Activated naive CD8-positive, alpha-beta T cell (primary cell): Measurements from ENCODE around the gene KCNA3.
"Not testable (repeated sequence)": the region's sequence is repeated elsewhere in the genome, so short reads cannot be mapped to it uniquely, and the experiment has no call there.

ENCODE experiments used
- H3K27ac Mint-ChIP-seq: one replicate; pipeline ENCODE4 v1.8.0; 2021; ENCODE audit warnings: mixed read lengths
- H3K27me3 Mint-ChIP-seq: one replicate; pipeline ENCODE4 v1.8.0; 2021; ENCODE audit warnings: mixed read lengths
- H3K36me3 Mint-ChIP-seq: one replicate; pipeline ENCODE4 v1.8.0; 2021; ENCODE audit warnings: mixed read lengths
- H3K4me1 Mint-ChIP-seq: one replicate; pipeline ENCODE4 v1.8.0; 2021; ENCODE audit warnings: low read depth, mixed read lengths
- H3K4me3 Mint-ChIP-seq: one replicate; pipeline ENCODE4 v1.8.0; 2021; ENCODE audit warnings: mild to moderate bottlenecking, mixed read lengths
- H3K9me3 Mint-ChIP-seq: one replicate; pipeline ENCODE4 v1.8.0; 2021; ENCODE audit warnings: low read depth, mixed read lengths

The KCNA3 gene

GRCh38 chr1:110672001-110672752 lies 2.6 kb downstream of the KCNA3 start:
- Mint-ChIP-seq H3K4me1 (peaks cover 71% of the 10 kb centered on the region), H3K27ac (peak overlapping the region; percentile 85), H3K4me3 (peak overlapping the region; percentile 99), H3K9me3 (no peaks in the 10 kb centered on the region), H3K27me3 (no peaks in the 10 kb centered on the region), H3K36me3 (peaks cover 5% of the 10 kb centered on the region)

GRCh38 chr1:110671361-110671760 lies 3.4 kb downstream of the KCNA3 start:
- no peaks in the 10 kb centered on the region for H3K9me3 Mint-ChIP-seq
- H3K27me3 Mint-ChIP-seq, result no peaks in the 10 kb centered on the region
- peaks cover 5% of the 10 kb centered on the region for H3K36me3 Mint-ChIP-seq
- peak overlapping the region; percentile 99 for H3K4me3 Mint-ChIP-seq
- H3K27ac Mint-ChIP-seq, result peak overlapping the region; percentile 85
- peaks cover 72% of the 10 kb centered on the region for H3K4me1 Mint-ChIP-seq

- Mint-ChIP-seq H3K36me3 (peaks cover 5% of the 10 kb centered on the region), H3K9me3 (no peaks in the 10 kb centered on the region), H3K4me1 (peaks cover 63% of the 10 kb centered on the region), H3K27ac (peak overlapping the region; percentile 56), H3K27me3 (no peaks in the 10 kb centered on the region), H3K4me3 (peak overlapping the region; percentile 99)
Observed at GRCh38 chr1:110668549-110668948, 6.2 kb downstream of the KCNA3 start.

GRCh38 chr1:110667776-110668175 lies 7.0 kb downstream of the KCNA3 start:
- peaks cover 2% of the 10 kb centered on the region for H3K36me3 Mint-ChIP-seq
- H3K4me3 Mint-ChIP-seq, result peak overlapping the region; percentile 74
- H3K4me1 Mint-ChIP-seq, result peaks cover 63% of the 10 kb centered on the region
- H3K27me3 Mint-ChIP-seq, result no peaks in the 10 kb centered on the region
- H3K27ac Mint-ChIP-seq, result peak overlapping the region; percentile 72
- no peaks in the 10 kb centered on the region for H3K9me3 Mint-ChIP-seq

- no peak overlapping the region for H3K27ac Mint-ChIP-seq
- H3K36me3 Mint-ChIP-seq, result peaks cover 11% of the 10 kb centered on the region
- H3K4me1 Mint-ChIP-seq, result peaks cover 45% of the 10 kb centered on the region
- no peak overlapping the region for H3K4me3 Mint-ChIP-seq
- H3K9me3 Mint-ChIP-seq, result no peaks in the 10 kb centered on the region
- H3K27me3 Mint-ChIP-seq, result no peaks in the 10 kb centered on the region
Observed at GRCh38 chr1:110663241-110663640, 11.5 kb downstream of the KCNA3 start.

GRCh38 chr1:110659559-110659958 lies 15.2 kb downstream of the KCNA3 start:
- Mint-ChIP-seq H3K36me3 (peaks cover 13% of the 10 kb centered on the region), H3K4me1 (peaks cover 57% of the 10 kb centered on the region)
- not testable (repeated sequence) for H3K9me3 Mint-ChIP-seq, H3K4me3 Mint-ChIP-seq, H3K27ac Mint-ChIP-seq, H3K27me3 Mint-ChIP-seq

- no peak overlapping the region for H3K4me3 Mint-ChIP-seq
- H3K27ac Mint-ChIP-seq, result peak overlapping the region; percentile 46
- no peaks in the 10 kb centered on the region for H3K27me3 Mint-ChIP-seq
- H3K9me3 Mint-ChIP-seq, result no peaks in the 10 kb centered on the region
- H3K4me1 Mint-ChIP-seq, result peaks cover 49% of the 10 kb centered on the region
- H3K36me3 Mint-ChIP-seq, result peaks cover 13% of the 10 kb centered on the region
Observed at GRCh38 chr1:110657351-110657750, 17.4 kb downstream of the KCNA3 start.

- Mint-ChIP-seq H3K27me3 (no peaks in the 10 kb centered on the region), H3K36me3 (no peaks in the 10 kb centered on the region), H3K4me3 (no peak overlapping the region), H3K4me1 (peaks cover 15% of the 10 kb centered on the region), H3K27ac (no peak overlapping the region), H3K9me3 (no peaks in the 10 kb centered on the region)
Observed at GRCh38 chr1:110650609-110651008, 24.1 kb downstream of the KCNA3 start.

GRCh38 chr1:110648417-110648816 lies 26.3 kb downstream of the KCNA3 start:
- Mint-ChIP-seq H3K4me3 (no peak overlapping the region), H3K9me3 (no peaks in the 10 kb centered on the region), H3K27ac (no peak overlapping the region), H3K36me3 (no peaks in the 10 kb centered on the region), H3K27me3 (no peaks in the 10 kb centered on the region), H3K4me1 (peaks cover 23% of the 10 kb centered on the region)

- no peak overlapping the region for H3K27ac Mint-ChIP-seq
- no peaks in the 10 kb centered on the region for H3K27me3 Mint-ChIP-seq
- H3K4me3 Mint-ChIP-seq, result no peak overlapping the region
Observed at GRCh38 chr1:110647254-110647891, 27.4 kb downstream of the KCNA3 start.

GRCh38 chr1:110645821-110646735 lies 28.7 kb downstream of the KCNA3 start:
- H3K36me3 Mint-ChIP-seq, result peaks cover 2% of the 10 kb centered on the region
- no peak overlapping the region for H3K27ac Mint-ChIP-seq
- peaks cover 40% of the 10 kb centered on the region for H3K4me1 Mint-ChIP-seq
- H3K27me3 Mint-ChIP-seq, result no peaks in the 10 kb centered on the region
- H3K4me3 Mint-ChIP-seq, result peak overlapping the region; percentile 44
- H3K9me3 Mint-ChIP-seq, result peaks cover 3% of the 10 kb centered on the region

More at GRCh38 chr1:110647254-110647891, 27.4 kb downstream of the KCNA3 start:
- Mint-ChIP-seq H3K36me3 (no peaks in the 10 kb centered on the region), H3K9me3 (no peaks in the 10 kb centered on the region), H3K4me1 (peaks cover 29% of the 10 kb centered on the region)

- Mint-ChIP-seq H3K4me1 (peaks cover 41% of the 10 kb centered on the region), H3K27ac (no peak overlapping the region), H3K4me3 (no peak overlapping the region), H3K36me3 (peaks cover 4% of the 10 kb centered on the region), H3K27me3 (no peaks in the 10 kb centered on the region), H3K9me3 (peaks cover 3% of the 10 kb centered on the region)
Observed at GRCh38 chr1:110645211-110645610, 29.5 kb downstream of the KCNA3 start.

GRCh38 chr1:110643879-110644472 lies 30.8 kb downstream of the KCNA3 start:
- H3K27me3 Mint-ChIP-seq, result no peaks in the 10 kb centered on the region
- no peak overlapping the region for H3K4me3 Mint-ChIP-seq
- no peak overlapping the region for H3K27ac Mint-ChIP-seq
- peaks cover 8% of the 10 kb centered on the region for H3K36me3 Mint-ChIP-seq
- peaks cover 3% of the 10 kb centered on the region for H3K9me3 Mint-ChIP-seq
- peaks cover 53% of the 10 kb centered on the region for H3K4me1 Mint-ChIP-seq

- H3K27ac Mint-ChIP-seq, result no peak overlapping the region
- no peak overlapping the region for H3K4me3 Mint-ChIP-seq
- peaks cover 68% of the 10 kb centered on the region for H3K4me1 Mint-ChIP-seq
Observed at GRCh38 chr1:110639724-110640386, 34.9 kb downstream of the KCNA3 start.

More at GRCh38 chr1:110639724-110640386, 34.9 kb downstream of the KCNA3 start:
- H3K27me3 Mint-ChIP-seq, result no peaks in the 10 kb centered on the region
- H3K36me3 Mint-ChIP-seq, result peaks cover 8% of the 10 kb centered on the region
- peaks cover 3% of the 10 kb centered on the region for H3K9me3 Mint-ChIP-seq
